GM19438 (cell line): Measurements from ENCODE around the gene FFAR2.
"Not testable (repeated sequence)": the region's sequence is repeated elsewhere in the genome, so short reads cannot be mapped to it uniquely, and the experiment has no call there.

Source experiments
- ATAC-seq: cut with Tn5 transposase; IDR thresholded peaks from one replicate; pipeline ENCODE4 v1.9.1; 2021; ENCODE audit warnings: low read depth; ENCODE audit not compliant: unreplicated experiment

FFAR2 gene

GRCh38 chr19:35454663-35455062 is 6.6 kb downstream of the FFAR2 start:
- no peak for ATAC-seq

- no peak for ATAC-seq
Measured at GRCh38 chr19:35455616-35456201, 7.7 kb downstream of the FFAR2 start.

- ATAC-seq: no peak
Measured at GRCh38 chr19:35457173-35457572, 9.1 kb downstream of the FFAR2 start.

GRCh38 chr19:35458192-35458591 is 10.1 kb downstream of the FFAR2 start:
- no peak for ATAC-seq

- peak; percentile 47 for ATAC-seq
Measured at GRCh38 chr19:35458731-35459391, 10.8 kb downstream of the FFAR2 start.

GRCh38 chr19:35459414-35460082 is 11.5 kb downstream of the FFAR2 start:
- ATAC-seq: no peak

- no peak for ATAC-seq
Measured at GRCh38 chr19:35460608-35461007, 12.6 kb downstream of the FFAR2 start.

GRCh38 chr19:35461060-35461459 is 13.0 kb downstream of the FFAR2 start:
- ATAC-seq: no peak

GRCh38 chr19:35461788-35462187 is 13.7 kb downstream of the FFAR2 start:
- not testable (repeated sequence) for ATAC-seq

GRCh38 chr19:35462476-35462953 is 14.5 kb downstream of the FFAR2 start:
- no peak for ATAC-seq

GRCh38 chr19:35462956-35463355 is 14.9 kb downstream of the FFAR2 start:
- not testable (repeated sequence) for ATAC-seq

- ATAC-seq: no peak
Measured at GRCh38 chr19:35466259-35466658, 18.2 kb downstream of the FFAR2 start.

GRCh38 chr19:35468637-35469036 is 20.6 kb downstream of the FFAR2 start:
- ATAC-seq: peak; percentile 83

- ATAC-seq: no peak
Measured at GRCh38 chr19:35470128-35470527, 22.1 kb downstream of the FFAR2 start.

- ATAC-seq: not testable (repeated sequence)
Measured at GRCh38 chr19:35471075-35471474, 23.0 kb downstream of the FFAR2 start.

- ATAC-seq: no peak
Measured at GRCh38 chr19:35471946-35472345, 23.9 kb downstream of the FFAR2 start.

GRCh38 chr19:35474104-35474503 is 26.0 kb downstream of the FFAR2 start:
- ATAC-seq: no peak

GRCh38 chr19:35474594-35474993 is 26.5 kb downstream of the FFAR2 start:
- not testable (repeated sequence) for ATAC-seq

GRCh38 chr19:35476149-35476548 is 28.1 kb downstream of the FFAR2 start:
- ATAC-seq: no peak

GRCh38 chr19:35478794-35479677 is 31.0 kb downstream of the FFAR2 start:
- ATAC-seq: no peak

GRCh38 chr19:35483089-35483488 is 35.0 kb downstream of the FFAR2 start:
- ATAC-seq: no peak
